OCI-LY1 (cell line): ENCODE data around the gene TAMALIN.
"Not testable (repeated sequence)": the region's sequence is repeated elsewhere in the genome, so short reads cannot be mapped to it uniquely, and the experiment has no call there.

Source experiments
- H2AFZ ChIP-seq: fragments of 200-600 bp; sonication (generic), shearing (Covaris generic); 2 replicates; pipeline ENCODE4 v1.6.0; 2014; ENCODE audit warnings: antibody characterized with exemption, mild to moderate bottlenecking, low read length
- H3F3A ChIP-seq: fragments of 200-600 bp; sonication (generic), shearing (Covaris generic); 2 replicates; pipeline ENCODE4 v1.6.0; 2014; ENCODE audit warnings: mild to moderate bottlenecking, antibody characterized with exemption, low read length, moderate library complexity; ENCODE audit not compliant: insufficient read depth
- H3K27ac ChIP-seq: fragments of 200-600 bp; sonication (generic); 2 replicates; pipeline ENCODE4 v1.5.1; 2014; ENCODE audit warnings: low read length, mixed run types, mild to moderate bottlenecking, low read depth; ENCODE audit not compliant: poor library complexity, severe bottlenecking
- H3K27me3 ChIP-seq: fragments of 200-600 bp; sonication (generic); 2 replicates; pipeline ENCODE4 v1.6.0; 2014; ENCODE audit warnings: antibody characterized with exemption, mild to moderate bottlenecking, low read length, moderate library complexity; ENCODE audit not compliant: insufficient read depth
- H3K36me3 ChIP-seq: fragments of 200-600 bp; sonication (generic); 2 replicates; pipeline ENCODE4 v1.6.1; 2014; ENCODE audit warnings: mild to moderate bottlenecking, antibody characterized with exemption, low read length, moderate library complexity, mixed read lengths; ENCODE audit not compliant: insufficient read depth
- H3K4me1 ChIP-seq: fragments of 200-600 bp; sonication (generic); 2 replicates; pipeline ENCODE4 v1.5.1; 2014; ENCODE audit warnings: mild to moderate bottlenecking, low read length, moderate library complexity; ENCODE audit not compliant: insufficient read depth, severe bottlenecking
- H3K4me2 ChIP-seq: fragments of 200-600 bp; sonication (generic), shearing (Covaris generic); 2 replicates; pipeline ENCODE4 v1.6.1; 2014; ENCODE audit warnings: low read length
- H3K4me3 ChIP-seq: fragments of 200-600 bp; sonication (generic); 2 replicates; pipeline ENCODE4 v1.5.1; 2014; ENCODE audit warnings: low read length, low read depth, mild to moderate bottlenecking, mixed read lengths; ENCODE audit not compliant: poor library complexity, severe bottlenecking
- H3K79me2 ChIP-seq: fragments of 200-600 bp; shearing (Covaris generic); 2 replicates; pipeline ENCODE4 v1.6.1; 2016; ENCODE audit warnings: mixed run types, low read length, mixed read lengths; ENCODE audit not compliant: insufficient read depth
- H3K9ac ChIP-seq: fragments of 200-600 bp; sonication (generic), shearing (Covaris generic); 2 replicates; pipeline ENCODE4 v1.6.1; 2014; ENCODE audit warnings: mild to moderate bottlenecking, low read length, mixed read lengths
- H3K9me2 ChIP-seq: fragments of 200-600 bp; sonication (generic), shearing (Covaris generic); 2 replicates; pipeline ENCODE4 v1.6.1; 2014; ENCODE audit warnings: low read depth, mild to moderate bottlenecking, low read length, mixed read lengths
- H3K9me3 ChIP-seq: fragments of 200-600 bp; shearing (Covaris generic); 2 replicates; pipeline ENCODE4 v1.6.1; 2014; ENCODE audit warnings: low read length, mixed read lengths
- H4K20me1 ChIP-seq: fragments of 200-600 bp; sonication (generic), shearing (Covaris generic); 2 replicates; pipeline ENCODE4 v1.6.0; 2016; ENCODE audit warnings: mild to moderate bottlenecking, low read length; ENCODE audit not compliant: insufficient read depth
- CTCF ChIP-seq: fragments of 200-600 bp; sonication (generic), shearing (Covaris generic); IDR thresholded peaks from 2 replicates; pipeline ENCODE4 v1.5.1; 2017; ENCODE audit warnings: mild to moderate bottlenecking, antibody characterized with exemption, low read length, moderate library complexity, mixed read lengths
- EZH2 ChIP-seq: fragments of 200-600 bp; sonication (generic), shearing (Covaris generic); IDR thresholded peaks from 2 replicates; pipeline ENCODE4 v1.8.0; 2017; ENCODE audit warnings: borderline replicate concordance, mixed run types, mild to moderate bottlenecking, antibody characterized with exemption, low read length, moderate library complexity, mixed read lengths

Gene TAMALIN

GRCh38 chr12:51977320-51977753 lies 29.4 kb upstream of the TAMALIN start:
- H4K20me1 ChIP-seq, result no peaks in the 10 kb centered on the region; the same call in 1 of the 2 replicates

GRCh38 chr12:51979306-51979705 lies 27.4 kb upstream of the TAMALIN start:
- not testable (repeated sequence) for H3K4me1 ChIP-seq, H3K9ac ChIP-seq, H3K27me3 ChIP-seq, H3K4me2 ChIP-seq, H2AFZ ChIP-seq, H3K27ac ChIP-seq, H3K79me2 ChIP-seq, H3K9me2 ChIP-seq, H3F3A ChIP-seq, H4K20me1 ChIP-seq, H3K4me3 ChIP-seq, H3K9me3 ChIP-seq
- peaks cover 14% of the 10 kb centered on the region; the same call in 1 of the 2 replicates for H3K36me3 ChIP-seq

More at GRCh38 chr12:51977320-51977753, 29.4 kb upstream of the TAMALIN start:
- Histone ChIP-seq H3K79me2 (no peaks in the 10 kb centered on the region), H3K9me2 (no peaks in the 10 kb centered on the region), H3F3A (no peaks in the 10 kb centered on the region), H3K36me3 (peaks cover 14% of the 10 kb centered on the region; the same call in 1 of the 2 replicates), H3K4me2 (no peak overlapping the region), H3K9me3 (no peaks in the 10 kb centered on the region), H3K27me3 (no peaks in the 10 kb centered on the region), H2AFZ (no peak overlapping the region), H3K4me3 (no peak overlapping the region), H3K27ac (no peak overlapping the region), H3K4me1 (peaks cover 4% of the 10 kb centered on the region), H3K9ac (no peak overlapping the region)
- TF ChIP-seq EZH2 (no peak), CTCF (no peak)

GRCh38 chr12:51980051-51980808 lies 26.5 kb upstream of the TAMALIN start:
- no peak overlapping the region for H3K27ac ChIP-seq
- H4K20me1 ChIP-seq, result no peaks in the 10 kb centered on the region
- H3K9ac ChIP-seq, result no peak overlapping the region

More at GRCh38 chr12:51980051-51980808, 26.5 kb upstream of the TAMALIN start:
- no peak overlapping the region for H3K4me2 ChIP-seq
- H3K4me3 ChIP-seq, result no peak overlapping the region
- no peaks in the 10 kb centered on the region for H3K9me3 ChIP-seq
- TF ChIP-seq CTCF, result peak; percentile 94
- TF ChIP-seq EZH2, result no peak
- no peaks in the 10 kb centered on the region for H3K27me3 ChIP-seq
- no peaks in the 10 kb centered on the region for H3K79me2 ChIP-seq
- no peaks in the 10 kb centered on the region for H3F3A ChIP-seq
- H2AFZ ChIP-seq, result no peak overlapping the region
- no peaks in the 10 kb centered on the region for H3K9me2 ChIP-seq
- H3K36me3 ChIP-seq, result peaks cover 14% of the 10 kb centered on the region; the same call in 1 of the 2 replicates
- peaks cover 4% of the 10 kb centered on the region for H3K4me1 ChIP-seq
